SK-N-SH treated with all-trans-retinoic acid at 6 μM for 48 hours (cell line): ENCODE data around the gene TRAT1.
"Not testable (repeated sequence)": the region's sequence is repeated elsewhere in the genome, so short reads cannot be mapped to it uniquely, and the experiment has no call there.

Experiments used
- ATAC-seq: fragments of 200-7000 bp; cut with Tn5 transposase; 3 replicates; pipeline ENCODE4 v1.9.1; 2020; ENCODE audit warnings: mild to moderate bottlenecking, moderate library complexity
- ARNTL ChIP-seq: fragments of 450-650 bp; formaldehyde crosslinking; IDR thresholded peaks from 2 replicates; pipeline ENCODE4 v1.5.0; 2020; ENCODE audit warnings: low read depth, mild to moderate bottlenecking, moderate library complexity, borderline replicate concordance
- BACH2 ChIP-seq: fragments of 250-450 bp; sonication (Bioruptor Pico); IDR thresholded peaks from 2 replicates; pipeline ENCODE4 v1.9.0; 2021; ENCODE audit warnings: mild to moderate bottlenecking, borderline replicate concordance
- CREB5 ChIP-seq: fragments of 250-450 bp; sonication (Bioruptor Pico); IDR thresholded peaks from 2 replicates; pipeline ENCODE4 v1.5.1; 2020; ENCODE audit warnings: low read depth, mild to moderate bottlenecking, moderate library complexity
- CSDC2 ChIP-seq: fragments of 250-450 bp; sonication (Bioruptor Pico); IDR thresholded peaks from 2 replicates; pipeline ENCODE4 v1.5.0; 2020; ENCODE audit warnings: mild to moderate bottlenecking, moderate library complexity
- CSRNP3 ChIP-seq: fragments of 250-450 bp; sonication (Bioruptor Pico); IDR thresholded peaks from 2 replicates; pipeline ENCODE4 v1.5.1; 2021; ENCODE audit warnings: mild to moderate bottlenecking, moderate library complexity
- ESRRG ChIP-seq: fragments of 250-450 bp; sonication (Bioruptor Pico); IDR thresholded peaks from 2 replicates; pipeline ENCODE4 v1.6.1; 2021; ENCODE audit warnings: mild to moderate bottlenecking
- GLIS3 ChIP-seq: fragments of 250-450 bp; sonication (Bioruptor Pico); IDR thresholded peaks from 2 replicates; pipeline ENCODE4 v1.5.0; 2020; ENCODE audit warnings: mild to moderate bottlenecking, moderate library complexity
- ISL1 ChIP-seq: fragments of 250-450 bp; sonication (Bioruptor Pico); IDR thresholded peaks from 2 replicates; pipeline ENCODE4 v2.1.2; 2022; ENCODE audit warnings: mild to moderate bottlenecking, moderate library complexity
- OSR1 ChIP-seq: fragments of 250-450 bp; sonication (Bioruptor Pico); IDR thresholded peaks from 2 replicates; pipeline ENCODE4 v1.8.0; 2022; ENCODE audit warnings: moderate library complexity, mild to moderate bottlenecking, inconsistent platforms
- PATZ1 ChIP-seq: fragments of 250-450 bp; sonication (Bioruptor Pico); IDR thresholded peaks from 2 replicates; pipeline ENCODE4 v1.8.0; 2020; ENCODE audit warnings: mild to moderate bottlenecking, moderate library complexity, borderline replicate concordance
- POU6F1 ChIP-seq: fragments of 250-450 bp; sonication (Bioruptor Pico); IDR thresholded peaks from 2 replicates; pipeline ENCODE4 v1.8.0; 2021; ENCODE audit warnings: low read depth, mild to moderate bottlenecking, moderate library complexity, borderline replicate concordance
- PPARA ChIP-seq: fragments of 250-450 bp; sonication (Bioruptor Pico); IDR thresholded peaks from 2 replicates; pipeline ENCODE4 v1.5.0; 2020; ENCODE audit warnings: mild to moderate bottlenecking, borderline replicate concordance
- RARB ChIP-seq: fragments of 250-450 bp; sonication (Bioruptor Pico); IDR thresholded peaks from 2 replicates; pipeline ENCODE4 v1.8.0; 2021; ENCODE audit warnings: mild to moderate bottlenecking, moderate library complexity
- SNAI2 ChIP-seq: fragments of 250-450 bp; sonication (Bioruptor Pico); IDR thresholded peaks from 2 replicates; pipeline ENCODE4 v1.5.0; 2020; ENCODE audit warnings: mild to moderate bottlenecking, moderate library complexity
- TCF4 ChIP-seq: fragments of 250-450 bp; sonication (Bioruptor Pico); IDR thresholded peaks from 2 replicates; pipeline ENCODE4 v1.8.0; 2021; ENCODE audit warnings: mild to moderate bottlenecking, moderate library complexity, borderline replicate concordance
- TOX ChIP-seq: fragments of 250-450 bp; sonication (Bioruptor Pico); IDR thresholded peaks from 2 replicates; pipeline ENCODE4 v1.8.0; 2021; ENCODE audit warnings: mild to moderate bottlenecking, moderate library complexity, borderline replicate concordance
- TSHZ2 ChIP-seq: fragments of 250-450 bp; sonication (Bioruptor Pico); IDR thresholded peaks from 2 replicates; pipeline ENCODE4 v1.5.0; 2020; ENCODE audit warnings: mild to moderate bottlenecking, moderate library complexity
- ZC3H10 ChIP-seq: fragments of 250-450 bp; sonication (Bioruptor Pico); IDR thresholded peaks from 2 replicates; pipeline ENCODE4 v1.5.1; 2021; ENCODE audit warnings: mild to moderate bottlenecking, moderate library complexity
- ZFP3 ChIP-seq: fragments of 250-450 bp; sonication (Bioruptor Pico); IDR thresholded peaks from 2 replicates; pipeline ENCODE4 v1.5.0; 2020; ENCODE audit warnings: mild to moderate bottlenecking, moderate library complexity
- ZFP30 ChIP-seq: fragments of 450-650 bp; formaldehyde crosslinking; IDR thresholded peaks from 2 replicates; pipeline ENCODE4 v1.5.0; 2022; ENCODE audit warnings: mild to moderate bottlenecking, moderate library complexity
- ZNF565 ChIP-seq: fragments of 450-650 bp; formaldehyde crosslinking; conservative IDR thresholded peaks from 2 replicates; pipeline ENCODE4 v1.5.0; 2020; ENCODE audit warnings: low read depth, mild to moderate bottlenecking, moderate library complexity
- ZNF8 ChIP-seq: fragments of 450-650 bp; formaldehyde crosslinking; IDR thresholded peaks from 2 replicates; pipeline ENCODE4 v1.5.0; 2020; ENCODE audit warnings: mild to moderate bottlenecking, moderate library complexity

Gene TRAT1

GRCh38 chr3:108804966-108805365, 17.6 kb upstream of the TRAT1 start:
- TF ChIP-seq OSR1 (CRISPR knock-in tag) = no peak
- TF ChIP-seq BACH2 (CRISPR knock-in tag) = no peak
- no peak for TF ChIP-seq RARB (CRISPR knock-in tag)
- TF ChIP-seq TCF4 (CRISPR knock-in tag) = no peak
- no peak for TF ChIP-seq ZC3H10 (CRISPR knock-in tag)
- no peak for TF ChIP-seq ESRRG (CRISPR knock-in tag)
- TF ChIP-seq ZNF8 (CRISPR knock-in tag) = no peak
- no peak for TF ChIP-seq TOX (CRISPR knock-in tag)
- no peak for TF ChIP-seq ZFP30
- TF ChIP-seq ZNF565 (CRISPR knock-in tag) = no peak
- TF ChIP-seq PPARA (CRISPR knock-in tag) = no peak
- TF ChIP-seq ARNTL (CRISPR knock-in tag) = no peak
- TF ChIP-seq ISL1 (CRISPR knock-in tag) = no peak
- no peak for TF ChIP-seq ZFP3 (CRISPR knock-in tag)
- TF ChIP-seq SNAI2 (CRISPR knock-in tag) = no peak
- TF ChIP-seq, all 23 proteins: peak for 0
- no peak for ATAC-seq

- no peak for ATAC-seq
- TF ChIP-seq GLIS3 (no peak), RARB (CRISPR knock-in tag) (no peak), SNAI2 (CRISPR knock-in tag) (no peak), ZFP3 (CRISPR knock-in tag) (no peak), BACH2 (CRISPR knock-in tag) (no peak)
These were observed 16.3 kb upstream of the TRAT1 start for GRCh38 chr3:108806316-108806715.

GRCh38 chr3:108818404-108818803, 4.2 kb upstream of the TRAT1 start:
- peak; percentile 61; the same call in 2 of the 3 replicates for ATAC-seq
- TF ChIP-seq ZFP3 (CRISPR knock-in tag) = no peak

GRCh38 chr3:108820586-108820985, 2.0 kb upstream of the TRAT1 start:
- TF ChIP-seq OSR1 (CRISPR knock-in tag) (no peak), ZC3H10 (CRISPR knock-in tag) (no peak), POU6F1 (CRISPR knock-in tag) (no peak), ZFP30 (no peak), CSRNP3 (CRISPR knock-in tag) (no peak), CSDC2 (CRISPR knock-in tag) (no peak)
- no peak for ATAC-seq

- TF ChIP-seq ZC3H10 (CRISPR knock-in tag) (no peak), ZFP3 (CRISPR knock-in tag) (no peak), ISL1 (CRISPR knock-in tag) (no peak), TCF4 (CRISPR knock-in tag) (no peak), CREB5 (no peak), GLIS3 (no peak), PATZ1 (no peak), TSHZ2 (CRISPR knock-in tag) (no peak), ARNTL (CRISPR knock-in tag) (no peak)
- ATAC-seq = no peak
These were observed 641 bp downstream of the TRAT1 start for GRCh38 chr3:108823227-108823626.

- ATAC-seq = not testable (repeated sequence)
These were observed 1.2 kb downstream of the TRAT1 start for GRCh38 chr3:108823803-108824202.
